Activated T-cell treated with anti-CD3 and anti-CD28 coated beads for 4 hours (primary cell): ENCODE data around the gene TJP1.
"Not testable (repeated sequence)": the region's sequence is repeated elsewhere in the genome, so short reads cannot be mapped to it uniquely, and the experiment has no call there.

Source experiments
- DNase-seq: peaks from one replicate; pipeline ENCODE4 v3.0.0-alpha.2; 2020

Gene TJP1

GRCh38 chr15:29698030-29698701 is 124.1 kb downstream of the TJP1 start:
- DNase-seq, result no peak

GRCh38 chr15:29696950-29697738 is 125.1 kb downstream of the TJP1 start:
- no peak for DNase-seq

GRCh38 chr15:29696506-29696905 is 125.8 kb downstream of the TJP1 start:
- DNase-seq, result not testable (repeated sequence)

- no peak for DNase-seq
These were observed 126.6 kb downstream of the TJP1 start for GRCh38 chr15:29695489-29696167.

GRCh38 chr15:29693225-29693624 is 129.0 kb downstream of the TJP1 start:
- DNase-seq, result no peak

- no peak for DNase-seq
These were observed 129.7 kb downstream of the TJP1 start for GRCh38 chr15:29692527-29692926.

GRCh38 chr15:29690765-29691475 is 131.3 kb downstream of the TJP1 start:
- no peak for DNase-seq

GRCh38 chr15:29689287-29689986 is 132.8 kb downstream of the TJP1 start:
- DNase-seq, result no peak

GRCh38 chr15:29688506-29689286 is 133.6 kb downstream of the TJP1 start:
- DNase-seq, result no peak

GRCh38 chr15:29687939-29688505 is 134.2 kb downstream of the TJP1 start:
- DNase-seq, result no peak

GRCh38 chr15:29687204-29687815 is 135.0 kb downstream of the TJP1 start:
- DNase-seq, result no peak

- no peak for DNase-seq
These were observed 135.6 kb downstream of the TJP1 start for GRCh38 chr15:29686445-29687203.

- no peak for DNase-seq
These were observed 136.2 kb downstream of the TJP1 start for GRCh38 chr15:29686079-29686425.

- no peak for DNase-seq
These were observed 136.9 kb downstream of the TJP1 start for GRCh38 chr15:29685156-29686078.

GRCh38 chr15:29682781-29683180 is 139.5 kb downstream of the TJP1 start:
- DNase-seq, result no peak

GRCh38 chr15:29682361-29682760 is 139.9 kb downstream of the TJP1 start:
- no peak for DNase-seq

- no peak for DNase-seq
These were observed 140.3 kb downstream of the TJP1 start for GRCh38 chr15:29681946-29682345.

- no peak for DNase-seq
These were observed 141.0 kb downstream of the TJP1 start for GRCh38 chr15:29681166-29681845.
